ENCODE results near the gene GSC2.
"Not testable (repeated sequence)": the region's sequence is repeated elsewhere in the genome, so short reads cannot be mapped to it uniquely, and the experiment has no call there.

Gene GSC2

DNA sequence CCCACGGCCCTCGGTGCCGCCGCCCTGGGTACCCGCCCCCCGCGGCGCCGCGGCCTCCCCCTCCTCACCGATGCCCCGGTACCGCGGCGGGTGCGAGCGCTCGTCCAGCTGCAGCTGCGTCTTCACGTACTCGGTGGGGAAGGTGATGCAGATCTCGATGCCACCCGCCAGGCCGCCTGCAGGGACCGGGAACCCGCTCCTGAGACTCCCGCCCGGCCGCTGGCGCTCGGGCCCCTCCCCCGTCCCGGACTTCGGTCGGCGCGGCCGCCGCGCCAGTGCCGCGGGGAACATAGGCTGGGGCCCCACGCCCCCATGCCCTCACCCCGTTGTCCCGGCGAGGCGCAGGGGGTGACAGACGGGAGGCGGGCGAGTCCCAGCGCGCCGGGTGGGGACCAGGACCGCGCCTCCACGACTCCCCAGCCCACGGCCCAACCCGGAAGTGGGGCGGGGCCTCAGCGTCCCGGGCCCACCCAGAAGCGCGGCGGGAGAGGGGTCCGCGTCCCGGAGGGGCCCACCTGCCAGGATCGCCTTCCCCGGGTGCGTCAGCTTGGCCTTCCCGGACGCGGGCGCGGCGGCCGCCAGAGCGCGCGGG is 28.1 kb upstream of the GSC2 start:
- DNase-seq (ENCODE audit: low read depth in 2 of 2), result peak; percentile 42 to 53

DNA sequence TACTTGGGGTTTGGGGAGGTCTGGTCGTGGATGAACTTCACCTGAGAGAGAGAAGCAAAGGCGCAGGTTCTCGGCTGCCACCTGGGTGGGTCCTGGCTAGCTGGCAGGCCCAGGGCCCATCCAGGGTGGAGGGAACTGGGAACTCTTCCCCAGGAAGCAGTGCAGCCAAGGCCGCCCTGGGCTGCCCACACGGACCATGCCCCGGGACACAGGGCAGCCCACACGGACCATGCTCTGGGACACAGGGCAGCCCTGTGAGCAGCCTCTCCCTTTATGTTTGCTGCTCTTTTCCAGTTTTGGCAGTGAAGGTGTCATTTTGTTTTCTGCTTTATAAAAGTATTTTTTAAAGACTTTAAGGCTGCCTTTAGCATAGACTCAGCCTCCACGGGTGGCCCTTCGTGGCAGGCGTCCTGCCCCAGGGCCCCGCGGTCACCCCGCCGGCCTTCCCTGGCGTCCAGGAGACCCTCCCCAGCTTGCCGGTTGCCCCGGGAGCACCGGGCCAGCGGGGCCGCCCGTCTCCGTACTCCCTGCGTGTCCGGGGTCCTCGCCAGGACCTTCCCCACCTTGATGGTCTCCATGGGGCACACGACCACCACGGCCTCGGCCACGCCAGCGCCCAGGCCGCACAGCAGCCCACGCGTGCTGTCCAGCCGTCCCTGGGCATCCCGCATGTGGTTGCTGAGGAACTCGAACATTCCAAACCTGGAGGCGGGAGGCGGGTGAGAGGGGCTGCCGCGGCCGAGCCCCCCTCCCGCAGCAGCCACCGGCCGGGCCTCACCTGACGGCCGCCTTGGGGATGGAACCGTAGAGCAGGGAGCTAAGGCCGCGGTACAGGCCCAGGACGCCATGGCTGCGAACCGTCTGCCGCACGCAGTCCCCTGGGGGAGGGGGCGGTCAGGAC is 27.3 kb upstream of the GSC2 start:
- no peak for DNase-seq (ENCODE audit: low read depth in 2 of 2)

DNA sequence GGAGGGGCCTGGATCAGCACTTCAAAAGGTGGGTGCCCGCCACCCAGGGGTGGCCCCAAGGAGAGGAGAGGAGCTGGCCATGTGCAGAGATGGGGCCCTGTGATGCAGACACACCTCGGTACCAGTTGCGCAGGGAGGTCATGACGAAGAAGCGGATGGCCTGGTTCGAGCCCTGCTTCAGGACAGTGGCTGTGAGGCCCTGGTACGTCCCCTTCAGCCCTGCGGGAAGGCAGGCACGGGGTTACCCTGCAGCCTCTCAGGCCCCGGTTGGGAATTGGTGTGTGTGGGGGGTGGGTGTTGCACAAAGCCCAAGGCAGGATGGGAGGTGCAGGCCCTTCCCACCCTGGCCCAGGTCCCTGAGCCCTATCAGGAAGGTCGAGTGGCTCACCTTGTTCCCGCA is 26.6 kb upstream of the GSC2 start:
- DNase-seq (ENCODE audit: low read depth in 2 of 2), result no peak

DNA sequence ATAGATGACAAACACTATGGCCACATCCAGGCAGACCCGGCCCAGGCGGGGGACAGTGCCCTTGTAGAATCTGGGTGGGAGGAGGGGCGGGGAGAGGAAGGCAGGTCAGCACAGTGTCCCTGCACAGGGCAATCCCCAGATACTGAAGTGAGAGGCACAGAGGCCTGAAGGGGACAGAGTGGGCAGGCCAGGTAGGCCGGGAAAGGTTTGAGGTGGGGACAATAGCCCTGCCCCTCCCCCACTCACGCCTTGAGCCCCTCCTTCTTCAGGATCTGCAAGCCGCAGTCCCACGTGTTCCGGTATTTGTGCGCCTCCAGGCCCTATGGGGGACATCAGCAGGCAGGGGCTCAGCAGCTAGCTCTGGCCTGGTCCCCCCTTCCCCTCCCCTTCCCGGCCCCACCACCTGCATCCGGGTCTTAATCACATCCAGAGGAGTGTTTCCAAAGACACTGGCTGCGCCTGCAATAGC is 26.1 kb upstream of the GSC2 start:
- DNase-seq (ENCODE audit: low read depth in 2 of 2), result no peak

DNA sequence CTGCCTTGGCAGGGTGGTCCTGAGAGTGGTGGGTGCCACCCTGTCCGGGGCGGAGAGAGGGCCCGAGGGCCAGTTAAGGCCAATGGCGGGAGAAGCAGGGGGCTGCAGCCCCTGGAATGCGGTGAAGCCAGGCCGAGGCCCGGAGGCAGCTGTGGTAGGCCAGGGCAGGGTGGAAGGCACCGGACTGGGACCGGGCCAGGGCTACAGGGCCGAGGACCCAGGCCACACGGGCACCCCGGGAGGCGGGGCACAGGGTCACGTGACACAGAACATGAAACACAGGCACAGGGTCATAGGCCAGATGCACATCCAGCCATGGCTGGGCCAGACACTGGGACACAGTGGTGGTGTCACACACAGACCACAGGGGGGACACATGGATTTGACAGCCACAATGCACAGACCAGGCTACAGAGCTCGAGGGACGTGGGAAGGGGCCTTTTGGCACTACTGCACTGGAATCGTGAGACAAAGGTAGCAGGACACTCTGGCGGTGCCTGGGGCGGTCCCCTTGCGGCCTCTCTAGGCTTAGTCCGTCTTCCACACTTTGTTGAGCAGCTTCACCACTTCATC is 25.6 kb upstream of the GSC2 start:
- no peak for DNase-seq (ENCODE audit: low read depth in 2 of 2)

DNA sequence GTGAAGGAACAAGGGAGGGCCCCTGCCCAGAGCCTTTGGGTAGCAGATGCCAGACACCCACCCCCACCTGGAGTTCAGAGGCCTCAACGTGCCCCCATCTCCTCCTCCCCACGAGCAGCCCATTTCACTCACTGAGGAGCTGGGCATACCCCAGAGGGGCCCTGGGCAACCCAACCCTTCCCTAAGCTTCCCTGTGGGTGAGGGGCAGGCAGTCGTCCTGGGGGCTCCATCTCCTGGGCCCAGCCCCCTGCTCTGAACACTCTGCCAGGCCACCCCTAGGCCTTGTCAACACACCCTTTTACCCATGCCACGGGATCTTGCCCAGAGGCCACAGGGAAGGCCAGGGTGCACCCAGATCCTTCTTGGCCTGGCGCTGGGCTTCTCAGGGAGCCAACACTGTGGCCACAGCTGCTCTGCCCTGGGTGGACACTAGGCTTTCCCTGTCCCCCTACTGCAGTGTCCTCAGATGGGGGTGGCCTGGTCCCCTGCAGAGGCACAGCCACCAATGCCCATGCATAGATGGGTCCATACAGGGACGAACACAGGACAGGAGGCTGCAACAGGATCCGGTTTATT is 25.0 kb upstream of the GSC2 start:
- DNase-seq (ENCODE audit: low read depth in 2 of 2), result no peak

DNA sequence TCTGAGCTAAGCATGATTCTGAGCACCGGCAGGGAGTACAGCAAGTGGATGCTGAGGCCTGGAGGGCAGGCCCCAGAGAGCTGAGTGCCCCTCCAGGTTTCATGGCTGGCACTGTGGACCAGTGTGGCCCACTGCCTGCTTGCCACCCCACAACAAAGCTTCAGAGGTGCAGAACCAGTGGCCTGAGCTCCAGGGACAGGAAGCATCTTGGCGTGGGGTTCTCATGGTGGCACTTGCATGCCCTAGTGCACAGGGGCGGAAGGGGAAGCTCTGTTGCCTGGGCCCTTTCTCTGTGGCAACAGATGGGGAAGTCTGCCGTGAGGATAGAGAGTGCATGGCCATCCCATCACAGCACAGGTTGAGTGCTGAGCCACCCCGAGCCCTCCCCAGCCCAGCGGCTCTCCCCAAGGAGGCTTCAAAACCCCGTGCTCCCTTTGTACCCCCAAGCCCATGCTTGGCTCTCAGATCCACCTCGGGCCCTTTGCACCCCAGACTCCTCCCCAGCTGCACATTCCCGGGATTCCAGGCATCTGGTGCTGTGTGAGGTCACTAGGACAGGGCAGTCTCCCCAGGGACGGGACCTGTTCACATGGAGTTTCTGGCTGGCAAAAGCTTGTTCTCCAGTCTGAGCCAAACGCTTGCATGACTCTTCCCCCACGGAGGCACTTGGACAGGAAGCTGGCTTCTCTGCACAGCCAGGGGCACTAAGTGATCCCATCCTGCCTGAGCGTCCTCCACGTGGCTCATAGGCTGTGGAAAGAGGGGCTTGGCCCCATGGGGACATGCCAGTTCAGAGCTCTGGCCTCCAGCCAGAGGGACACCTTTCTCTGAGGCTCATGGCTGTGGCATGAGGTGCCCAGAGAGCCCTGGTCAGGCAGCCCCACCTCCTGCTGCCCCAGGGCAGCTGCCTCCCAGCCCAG is 24.3 kb upstream of the GSC2 start:
- no peak for DNase-seq (ENCODE audit: low read depth in 2 of 2)

DNA sequence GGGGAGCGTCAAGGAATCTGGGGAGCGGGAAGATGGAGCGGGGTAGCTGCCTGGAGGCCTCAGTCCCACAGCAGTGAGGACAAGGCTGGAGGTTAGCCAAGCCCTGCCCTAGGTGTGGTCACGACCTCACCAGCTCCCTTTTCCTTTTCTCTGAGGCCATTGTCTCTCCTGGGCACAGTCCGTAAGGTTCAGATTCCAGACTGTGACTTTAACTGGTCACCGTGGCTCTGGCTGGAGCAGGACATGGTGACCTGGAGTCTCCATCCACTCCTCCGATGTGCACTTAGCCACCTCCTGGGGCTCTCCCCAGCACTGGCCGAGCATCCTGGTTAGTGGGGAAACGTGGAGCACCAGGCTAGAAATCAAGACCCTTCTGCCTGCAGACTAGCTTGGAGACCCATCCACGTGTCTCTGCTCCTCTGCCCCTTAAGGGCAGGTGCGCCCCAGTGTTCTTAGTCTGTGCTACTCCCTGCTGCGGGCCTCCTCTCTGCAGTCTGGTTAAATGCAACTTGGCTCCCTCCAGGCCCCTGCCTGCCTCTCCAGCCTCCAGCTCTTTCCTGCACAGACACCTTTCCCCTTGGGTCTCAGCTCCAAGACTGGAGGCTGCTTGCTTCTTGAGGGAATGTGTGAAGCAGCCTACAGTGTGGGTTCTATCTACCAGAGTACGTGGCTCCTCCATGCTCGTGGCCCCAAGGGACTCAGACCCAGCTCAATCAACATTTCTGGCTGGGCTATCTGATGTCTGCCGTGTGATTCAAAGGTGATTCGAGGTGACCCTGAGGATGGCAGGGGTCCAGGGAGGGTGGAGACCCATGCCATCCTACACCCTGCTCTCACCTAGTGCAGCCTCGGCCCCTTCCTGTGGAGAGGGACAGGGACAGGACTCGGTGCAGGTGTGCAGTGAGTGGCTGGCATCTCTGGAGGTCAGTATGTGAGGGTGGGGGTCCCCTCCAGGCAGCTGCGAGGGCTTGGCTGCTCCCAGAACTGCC is 23.2 kb upstream of the GSC2 start:
- no peak for DNase-seq (ENCODE audit: low read depth in 2 of 2)

DNA sequence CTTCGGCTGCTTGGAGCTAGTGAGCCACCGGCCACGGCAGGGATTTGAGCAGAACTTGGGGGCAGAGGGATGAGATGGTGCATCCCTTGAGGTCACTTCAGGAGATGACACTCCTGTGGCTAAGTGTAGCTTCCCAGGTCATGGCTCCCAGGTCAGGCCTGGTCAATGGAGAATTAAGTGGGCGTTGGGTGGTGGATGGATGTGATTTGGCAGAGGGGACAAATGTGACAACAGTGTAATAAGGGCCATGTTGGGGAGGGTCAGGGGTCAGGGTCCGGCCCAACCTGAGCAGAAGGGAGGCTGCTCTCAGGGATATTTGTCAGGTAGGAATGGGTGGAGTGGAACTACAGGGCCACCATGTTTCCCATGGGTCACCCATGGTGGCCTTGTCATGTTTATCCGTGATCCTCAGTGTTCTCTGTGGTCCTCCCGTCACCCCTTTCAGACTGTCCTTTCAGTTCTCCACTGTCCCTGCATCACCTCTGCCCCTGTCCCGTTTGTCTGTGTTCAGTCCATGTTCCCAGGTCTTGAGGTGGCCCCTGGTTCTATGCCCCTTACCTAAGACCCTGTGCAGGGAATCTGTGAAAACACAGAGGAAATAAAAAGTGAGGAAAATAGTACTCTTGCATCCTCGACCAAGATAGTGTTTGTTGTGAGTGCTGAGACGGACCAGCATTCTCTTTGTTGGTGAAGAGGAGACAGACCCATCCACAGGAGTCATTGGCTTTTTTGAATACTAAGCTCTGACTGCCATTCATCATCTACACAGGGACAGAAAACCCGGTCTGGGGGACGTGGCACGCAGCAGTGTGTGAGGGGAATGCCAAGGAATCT is 22.3 kb upstream of the GSC2 start:
- no peak for DNase-seq (ENCODE audit: low read depth in 2 of 2)

DNA sequence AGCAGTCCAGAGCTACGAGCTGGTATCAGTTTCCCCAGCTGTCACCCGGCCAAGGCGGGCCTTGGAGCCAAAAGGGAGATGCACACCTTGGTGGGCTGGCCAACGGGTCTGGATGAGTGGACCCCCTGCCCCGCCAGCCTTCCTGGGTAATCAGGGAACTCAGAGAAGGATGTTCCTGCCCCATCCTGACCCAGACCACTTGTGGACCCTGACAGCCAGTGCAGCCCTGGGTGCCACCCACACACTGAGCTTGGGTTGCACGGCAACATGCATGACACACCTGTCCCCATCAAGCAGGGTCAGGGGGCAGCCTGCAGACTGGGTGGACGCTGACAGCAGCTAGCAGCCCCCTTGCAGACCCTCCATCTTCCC is 19.8 kb upstream of the GSC2 start:
- no peak for DNase-seq (ENCODE audit: low read depth in 2 of 2)

DNA sequence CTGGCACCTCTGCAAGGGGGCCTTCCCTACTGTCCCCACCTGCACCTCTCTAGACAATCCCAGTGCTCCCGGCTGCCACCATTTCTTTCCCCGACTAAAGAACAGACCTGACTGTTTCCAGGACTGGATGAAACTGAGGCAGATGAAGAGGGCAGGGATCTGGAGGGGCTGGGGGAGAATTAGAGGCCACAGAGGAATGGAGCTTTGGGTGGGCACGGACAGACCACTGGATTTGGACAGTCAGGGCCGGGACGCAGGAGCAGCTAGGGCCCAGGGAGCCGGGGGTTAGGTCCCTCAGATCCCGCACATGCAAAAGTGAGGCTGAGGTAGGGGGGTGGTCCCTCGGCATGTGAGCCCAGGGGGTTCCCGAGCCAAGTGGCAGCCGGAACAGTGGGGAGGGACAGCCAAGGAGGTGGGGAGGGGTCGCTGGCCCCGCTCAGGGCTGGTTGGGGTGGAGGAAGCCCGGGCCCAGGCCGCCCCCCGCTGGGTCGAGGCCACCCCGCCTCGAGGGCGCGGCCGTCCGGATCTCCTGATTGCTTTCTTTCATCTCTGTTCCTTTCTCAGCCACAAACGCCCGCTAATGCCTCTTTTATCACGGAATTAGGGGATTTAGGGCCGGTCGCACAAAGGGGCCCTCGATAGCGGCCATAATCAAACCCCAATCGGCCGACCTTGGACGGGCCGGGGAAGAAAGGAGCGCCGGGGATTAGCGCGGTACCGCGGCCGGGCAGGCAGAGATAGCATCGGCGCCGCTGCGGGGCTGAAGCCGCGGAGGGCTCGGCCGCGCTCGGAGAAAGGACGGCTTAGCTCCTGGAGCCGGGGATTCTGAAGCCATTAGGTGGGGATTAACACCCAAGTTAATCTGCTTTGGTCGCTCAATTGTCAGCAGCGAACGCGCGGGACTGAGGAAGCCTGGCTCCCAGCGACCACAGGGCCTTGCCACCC is 19.2 kb upstream of the GSC2 start:
- no peak for DNase-seq (ENCODE audit: low read depth in 2 of 2)

DNA sequence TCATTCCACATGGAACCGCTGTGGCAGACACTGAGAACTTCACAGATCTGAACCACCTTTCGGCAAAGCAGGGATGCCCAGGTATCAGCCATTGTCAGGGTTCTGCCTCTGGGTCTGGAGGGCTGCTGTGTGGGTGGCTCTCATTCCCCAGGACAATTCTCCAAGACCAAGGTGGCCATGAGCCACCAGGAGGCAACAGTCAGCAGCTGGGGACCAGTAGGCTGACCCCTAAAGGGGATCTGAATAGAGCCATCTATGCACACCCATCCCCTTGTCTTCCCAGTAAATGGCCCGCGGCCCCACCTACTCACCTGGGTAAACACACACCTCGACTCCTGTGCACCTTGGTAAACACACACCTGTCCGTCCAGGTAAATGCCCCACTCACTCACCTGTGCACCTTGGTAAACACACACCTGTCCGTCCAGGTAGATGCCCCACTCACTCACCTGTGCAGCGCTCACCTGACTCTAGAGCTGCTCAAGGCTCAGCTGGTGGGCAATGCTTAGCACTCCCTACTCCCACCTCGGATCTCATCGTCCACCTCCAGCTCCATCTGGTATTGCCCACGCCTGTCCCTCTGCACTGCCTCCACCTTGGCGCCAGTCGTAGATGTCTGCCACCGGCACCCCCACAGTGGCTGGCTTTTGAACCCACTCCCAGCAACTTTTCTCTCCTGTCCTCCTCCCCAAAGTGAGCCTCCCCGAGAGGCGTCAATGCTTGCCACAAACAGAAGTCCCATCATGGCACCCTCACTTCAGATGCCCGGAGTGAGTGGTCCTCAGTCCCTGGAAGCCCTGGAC is 18.2 kb upstream of the GSC2 start:
- DNase-seq (ENCODE audit: low read depth in 2 of 2), result no peak

DNA sequence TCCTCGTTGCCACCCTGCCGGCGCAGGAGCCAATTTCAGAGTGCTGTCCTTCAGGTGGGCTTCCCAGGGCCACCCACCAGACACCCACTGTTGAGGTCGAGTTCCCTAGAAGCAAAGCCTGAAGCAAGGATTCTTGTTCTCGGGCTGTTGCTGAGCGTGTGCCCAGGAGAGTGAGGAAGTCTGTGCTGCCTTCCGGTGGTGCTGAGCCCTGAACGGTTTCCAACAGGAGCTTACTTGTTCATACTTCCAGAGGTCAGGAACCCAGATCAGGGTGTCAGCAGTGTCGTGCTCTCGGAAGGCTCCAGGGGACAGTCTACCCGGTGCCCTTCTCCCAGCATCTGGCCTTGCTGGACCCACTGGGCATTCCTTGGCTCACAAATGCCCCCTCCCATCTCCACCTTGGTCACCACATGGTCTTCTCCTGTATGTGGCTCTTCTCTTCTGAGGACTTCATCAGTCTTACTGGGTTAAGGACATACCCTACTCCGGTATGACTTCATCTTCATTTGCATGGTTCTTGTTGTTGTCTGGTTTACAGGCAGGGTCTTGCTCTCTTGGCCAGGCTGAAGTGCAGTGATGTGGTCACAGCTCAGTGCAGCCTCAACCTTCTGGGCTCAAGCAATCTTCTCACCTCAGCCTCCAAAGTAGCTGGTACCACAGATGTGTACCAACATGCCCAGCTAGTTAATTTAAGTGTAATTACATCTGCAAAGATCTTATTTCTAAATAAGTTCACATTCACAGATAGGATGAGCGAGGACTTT is 17.2 kb upstream of the GSC2 start:
- no peak for DNase-seq (ENCODE audit: low read depth in 2 of 2)

DNA sequence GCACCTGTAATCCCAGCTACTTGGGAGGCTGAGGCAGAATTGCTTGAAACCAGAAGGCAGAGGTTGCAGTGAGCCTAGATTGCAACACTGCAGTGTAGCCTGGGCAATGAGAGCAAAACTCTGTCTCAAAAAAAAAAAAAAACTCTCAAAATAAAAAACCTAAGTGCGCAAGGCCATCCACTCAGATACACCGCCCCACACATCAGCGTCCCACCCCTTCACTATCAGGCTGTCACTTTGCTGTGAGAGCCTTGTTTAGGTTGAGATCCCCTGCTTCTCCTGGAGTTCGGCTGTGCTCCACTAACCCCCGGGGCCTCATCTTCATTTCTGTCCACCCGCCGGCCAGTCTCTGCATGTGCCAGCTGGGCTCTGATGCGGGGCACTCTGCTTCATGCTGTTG is 16.3 kb upstream of the GSC2 start:
- no peak for DNase-seq (ENCODE audit: low read depth in 2 of 2)

DNA sequence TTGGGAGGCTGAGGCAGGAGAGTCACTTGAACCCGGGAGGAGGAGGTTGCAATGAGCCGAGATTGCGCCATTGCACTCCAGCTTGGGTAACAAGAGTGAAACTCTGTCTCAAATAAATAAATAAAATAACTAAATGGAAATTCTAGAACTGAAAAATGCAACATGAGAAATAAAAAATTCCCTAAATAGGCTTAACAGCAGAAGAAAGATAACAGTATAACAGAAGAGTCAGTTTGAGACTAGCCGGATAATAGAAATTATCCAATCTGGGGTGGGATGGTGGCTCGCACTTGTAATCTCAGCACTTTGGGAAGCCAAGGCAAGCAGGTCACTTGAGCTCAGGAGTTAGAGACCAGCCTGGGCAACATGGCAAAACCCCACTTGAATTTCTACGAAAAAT is 14.3 kb upstream of the GSC2 start:
- no peak for DNase-seq (ENCODE audit: low read depth in 2 of 2)

DNA sequence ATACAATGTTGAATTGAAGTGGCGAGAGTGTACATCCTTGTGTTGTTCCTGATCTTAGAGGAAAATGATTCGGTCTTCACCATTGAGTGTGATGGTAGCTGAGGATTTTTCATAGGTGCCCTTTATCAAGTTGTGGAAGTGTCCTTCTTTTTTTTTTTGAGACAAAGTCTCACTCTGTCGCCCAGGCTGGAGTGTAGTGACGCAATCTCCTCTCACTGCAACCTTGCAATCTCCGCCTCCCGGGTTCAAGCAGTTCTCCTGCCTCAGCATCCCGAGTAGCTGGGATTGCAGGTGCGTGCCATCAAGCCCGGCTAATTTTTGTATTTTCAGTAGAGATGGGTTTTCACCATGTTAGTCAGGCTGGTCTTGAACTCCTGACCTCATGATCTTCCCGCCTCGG is 8.6 kb upstream of the GSC2 start:
- DNase-seq (ENCODE audit: low read depth in 2 of 2), result not testable (repeated sequence)

DNA sequence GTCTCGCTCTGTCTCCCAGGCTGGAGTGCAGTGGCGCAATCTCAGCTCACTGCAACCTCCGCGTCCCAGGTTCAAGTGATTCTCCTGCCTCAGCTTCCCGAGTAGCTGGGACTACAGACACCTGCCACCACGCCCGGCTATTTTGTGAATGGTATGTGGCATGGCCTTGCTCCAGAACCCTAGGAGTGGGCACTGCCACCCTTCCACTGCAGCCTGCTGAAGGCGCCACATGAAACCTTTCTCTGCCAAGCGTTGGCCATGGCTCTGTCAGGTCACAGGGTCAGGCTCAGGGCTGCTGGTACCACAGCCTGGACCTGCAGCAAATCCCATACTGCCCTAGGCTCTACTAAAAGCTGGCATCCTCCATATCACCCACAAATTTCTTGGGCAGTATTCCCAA is 6.0 kb upstream of the GSC2 start:
- DNase-seq (ENCODE audit: low read depth in 2 of 2), result not testable (repeated sequence)

All from stimulated activated CD8-positive, alpha-beta memory T cell treated with anti-CD3 and anti-CD28 coated beads, Interleukin-2, amount 100 ng/mL, for 48 hours (primary cell).